Activated CD4-positive, alpha-beta T cell treated with anti-CD3 and anti-CD28 coated beads, Interleukin-2, amount 10 ng/mL, durations not matched to agents 7 days and 5 days (primary cell): ENCODE measurements around the gene SDE2. TPM values are rescaled to one million over a fixed set of nuclear protein-coding genes. Genes with fewer than 3 reads are reported as not detected.
"Not testable (repeated sequence)": the region's sequence is repeated elsewhere in the genome, so short reads cannot be mapped to it uniquely, and the experiment has no call there.

Experiments
- CTCF ChIA-PET: fragments of 350-600 bp; sonication (Branson Sonifier 250); formaldehyde crosslinking; loops from one replicate; lab custom pipeline; 2021; ENCODE audit warnings: antibody characterized with exemption; lab: Charles Lee
- POLR2A ChIA-PET: fragments of 350-600 bp; sonication (Branson Sonifier 250); formaldehyde crosslinking; loops from one replicate; lab custom pipeline; 2021; ENCODE audit warnings: antibody characterized with exemption; lab: Charles Lee
- DNase-seq: peaks from one replicate; pipeline ENCODE4 v3.0.0-alpha.2; 2020
- H3K27ac Mint-ChIP-seq: one replicate; pipeline ENCODE4 v1.8.0; 2021; ENCODE audit warnings: mild to moderate bottlenecking, moderate library complexity, mixed read lengths
- H3K27me3 Mint-ChIP-seq: one replicate; pipeline ENCODE4 v1.8.0; 2021; ENCODE audit warnings: mixed read lengths
- H3K36me3 Mint-ChIP-seq: one replicate; pipeline ENCODE4 v1.8.0; 2021; ENCODE audit warnings: low read depth, mixed read lengths
- H3K4me1 Mint-ChIP-seq: one replicate; pipeline ENCODE4 v1.8.0; 2021; ENCODE audit warnings: mixed read lengths
- H3K4me3 Mint-ChIP-seq: one replicate; pipeline ENCODE4 v1.8.0; 2021; ENCODE audit warnings: mild to moderate bottlenecking, moderate library complexity, mixed read lengths
- H3K9me3 Mint-ChIP-seq: one replicate; pipeline ENCODE4 v1.8.0; 2021; ENCODE audit warnings: mixed read lengths
- total RNA-seq, 2 experiments: library from RNA; stranded (reverse); gene quantifications; one replicate each; pipeline ENCODE4 v1.2.3, GENCODE V29; 2021

SDE2 gene
- total RNA-seq, 2 experiments from 2014 or later: 16.1 to 16.6 TPM

DNA sequence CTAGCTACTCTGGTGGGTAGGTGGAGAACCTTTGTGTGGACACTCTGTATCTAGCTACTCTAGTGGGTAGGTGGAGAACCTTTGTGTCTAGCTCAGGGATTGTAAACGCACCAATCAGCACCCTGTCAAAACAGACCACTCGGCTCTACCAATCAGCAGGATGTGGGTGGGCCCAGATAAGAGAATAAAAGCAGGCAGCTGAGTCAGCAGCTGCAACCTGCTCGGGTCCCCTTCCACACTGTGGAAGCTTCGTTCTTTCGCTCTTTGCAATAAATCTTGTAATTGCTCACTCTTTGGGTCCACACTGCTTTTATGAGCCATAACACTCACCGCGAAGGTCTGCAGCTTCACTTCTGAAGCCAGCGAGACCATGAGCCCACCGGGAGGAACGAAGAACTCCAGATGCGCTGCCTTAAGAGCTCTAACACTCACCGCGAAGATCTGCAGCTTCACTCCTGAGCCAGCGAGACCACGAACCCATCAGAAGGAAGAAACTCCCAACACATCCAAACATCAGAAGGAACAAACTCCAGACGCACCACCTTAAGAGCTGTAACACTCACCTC is 28.5 kb downstream of the SDE2 start:
- H3K27me3 Mint-ChIP-seq, H3K36me3 Mint-ChIP-seq, H3K9me3 Mint-ChIP-seq, DNase-seq, H3K4me1 Mint-ChIP-seq, H3K4me3 Mint-ChIP-seq, H3K27ac Mint-ChIP-seq: not testable (repeated sequence)
- POLR2A ChIA-PET: interaction anchor here (0.7 kb wide), 1 partner anchor 457 kb away, joined by 4 read pairs; no protein-coding TSS in a partner anchor
- CTCF ChIA-PET: interaction anchor here (1.0 kb wide), 1 partner anchor 490 kb away, joined by 3 read pairs; no protein-coding TSS in a partner anchor

DNA sequence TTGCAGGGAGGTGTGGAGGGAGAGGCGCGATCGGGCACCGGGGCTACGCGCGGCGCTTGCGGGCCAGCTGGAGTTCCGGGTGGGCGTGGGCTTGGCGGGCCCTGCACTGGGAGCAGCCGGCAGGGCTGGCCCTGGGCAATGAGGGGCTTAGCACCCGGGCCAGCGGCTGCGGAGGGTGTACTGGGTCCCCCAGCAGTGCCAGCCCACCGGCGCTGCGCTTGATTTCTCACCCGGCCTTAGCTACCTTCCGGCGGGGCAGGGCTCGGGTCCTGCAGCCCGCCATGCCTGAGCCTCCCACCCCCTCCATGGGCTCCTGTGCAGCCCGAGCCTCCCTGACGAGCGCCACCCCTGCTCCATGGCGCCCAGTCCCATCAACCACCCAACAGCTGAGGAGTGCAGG is 29.4 kb downstream of the SDE2 start:
- H3K9me3 Mint-ChIP-seq, POLR2A ChIA-PET, H3K27ac Mint-ChIP-seq, H3K4me1 Mint-ChIP-seq, H3K4me3 Mint-ChIP-seq, H3K27me3 Mint-ChIP-seq, H3K36me3 Mint-ChIP-seq, DNase-seq: not testable (repeated sequence)
- CTCF ChIA-PET: interaction anchor here (0.6 to 1.1 kb wide), 2 partner anchors 90 to 495 kb away, joined by 3 read pairs; no protein-coding TSS in a partner anchor

DNA sequence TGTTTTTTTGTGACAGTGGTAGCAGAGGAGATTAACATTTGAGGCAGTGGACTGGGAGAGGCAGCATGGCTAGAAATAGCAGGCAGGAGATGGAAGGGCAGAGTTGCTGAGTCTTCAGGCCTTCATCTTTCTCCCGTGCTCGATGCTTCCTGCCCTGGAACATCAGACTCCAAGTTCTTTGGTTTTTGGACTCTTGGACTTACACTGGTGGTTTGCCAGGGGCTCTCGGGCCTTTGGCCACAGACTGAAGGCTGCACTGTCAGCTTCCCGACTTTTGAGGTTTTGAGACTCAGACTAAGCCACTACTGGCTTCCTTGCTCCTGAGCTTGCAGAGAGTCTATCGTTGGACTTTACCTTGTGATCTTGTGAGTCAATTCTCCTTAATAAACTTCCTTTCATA is 33.9 kb downstream of the SDE2 start:
- Mint-ChIP-seq H3K9me3 (no peaks in the 10 kb centered on the region), H3K27ac (no peak overlapping the region), H3K36me3 (no peaks in the 10 kb centered on the region), H3K4me1 (peaks cover 2% of the 10 kb centered on the region), H3K4me3 (no peak overlapping the region), H3K27me3 (no peaks in the 10 kb centered on the region)
- ChIA-PET CTCF (no interaction called here), POLR2A (no interaction called here)
- no peak for DNase-seq

DNA sequence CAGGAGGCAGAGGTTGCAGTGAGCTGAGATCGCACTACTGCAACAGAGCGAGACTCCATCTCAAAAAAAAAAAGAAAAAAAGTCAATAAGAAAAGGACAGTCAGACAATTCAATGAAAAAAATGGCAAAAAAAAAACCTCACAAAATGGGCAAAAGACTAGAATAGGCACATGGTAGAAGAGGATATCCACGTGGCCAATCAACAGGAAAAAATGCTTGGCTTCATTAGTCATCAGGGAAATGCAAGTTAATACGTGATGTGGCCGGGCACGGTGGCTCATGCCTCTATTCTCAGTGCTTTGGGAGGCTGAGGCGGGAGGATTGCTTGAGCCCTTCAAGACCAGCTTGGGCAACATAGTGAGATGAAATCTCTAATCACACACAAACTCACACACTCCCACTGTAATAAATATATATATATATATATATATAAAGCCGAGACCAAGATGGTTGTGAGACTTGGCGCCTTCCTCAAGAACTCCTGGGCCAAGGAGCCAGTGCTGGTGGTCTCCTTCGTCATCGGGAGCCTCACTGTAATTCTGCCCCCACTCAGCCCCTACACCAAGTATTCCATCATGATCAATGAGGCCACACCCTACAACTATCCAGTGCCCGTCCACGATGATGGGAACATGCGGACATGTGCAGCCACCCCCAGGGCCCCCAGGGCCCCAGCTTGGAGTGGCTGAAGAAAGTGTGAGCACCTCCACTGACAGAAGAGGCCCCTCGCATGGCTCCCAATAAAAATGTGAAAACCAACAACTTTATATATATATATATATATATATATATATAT is 35.2 kb downstream of the SDE2 start:
- H3K4me1 Mint-ChIP-seq: peaks cover 2% of the 10 kb centered on the region
- no peak overlapping the region for H3K27ac Mint-ChIP-seq
- POLR2A ChIA-PET: no interaction called here
- CTCF ChIA-PET: interaction anchor here (1.0 to 1.8 kb wide), 2 partner anchors 8 to 489 kb away, joined by 3 to 5 read pairs; no protein-coding TSS in a partner anchor
- DNase-seq: no peak
- no peak overlapping the region for H3K4me3 Mint-ChIP-seq
- no peaks in the 10 kb centered on the region for H3K36me3 Mint-ChIP-seq
- no peaks in the 10 kb centered on the region for H3K27me3 Mint-ChIP-seq
- no peaks in the 10 kb centered on the region for H3K9me3 Mint-ChIP-seq

DNA sequence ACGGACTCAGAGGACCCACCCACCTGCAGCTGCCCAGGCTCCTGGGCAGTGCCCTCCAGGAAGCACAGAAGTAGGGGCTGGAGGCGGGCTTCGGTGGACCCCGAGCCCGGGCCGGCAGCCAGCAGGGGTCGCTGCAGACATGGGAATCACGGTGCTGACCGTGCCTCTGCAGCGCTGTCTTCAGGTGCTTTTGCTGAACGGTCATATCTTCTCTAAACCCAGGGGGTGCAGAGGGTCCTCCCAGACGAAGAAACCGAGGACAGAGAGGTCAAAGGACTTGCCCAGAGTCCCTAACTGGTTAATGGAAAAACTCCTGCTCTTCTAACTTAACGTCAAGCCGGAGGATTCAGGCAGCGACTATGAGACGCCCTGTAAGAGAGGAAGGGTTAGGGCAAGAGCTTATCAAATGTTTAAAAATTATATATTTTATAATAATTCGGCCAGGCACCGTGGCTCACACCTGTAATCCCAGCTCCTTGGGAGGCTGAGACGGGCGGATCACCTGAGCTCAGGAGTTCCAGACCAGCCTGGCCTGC is 36.6 kb downstream of the SDE2 start:
- no peaks in the 10 kb centered on the region for H3K9me3 Mint-ChIP-seq
- H3K27ac Mint-ChIP-seq: no peak overlapping the region
- H3K4me3 Mint-ChIP-seq: no peak overlapping the region
- DNase-seq: peak; percentile 49
- H3K36me3 Mint-ChIP-seq: no peaks in the 10 kb centered on the region
- CTCF ChIA-PET: interaction anchor here (0.6 to 1.8 kb wide), 5 partner anchors 9 to 487 kb away, joined by 3 to 5 read pairs (median 3); no protein-coding TSS in a partner anchor
- POLR2A ChIA-PET: interaction anchor here (1.1 kb wide), 1 partner anchor 158 kb away, joined by 3 read pairs; no protein-coding TSS in a partner anchor
- no peaks in the 10 kb centered on the region for H3K27me3 Mint-ChIP-seq
- H3K4me1 Mint-ChIP-seq: peaks cover 2% of the 10 kb centered on the region

DNA sequence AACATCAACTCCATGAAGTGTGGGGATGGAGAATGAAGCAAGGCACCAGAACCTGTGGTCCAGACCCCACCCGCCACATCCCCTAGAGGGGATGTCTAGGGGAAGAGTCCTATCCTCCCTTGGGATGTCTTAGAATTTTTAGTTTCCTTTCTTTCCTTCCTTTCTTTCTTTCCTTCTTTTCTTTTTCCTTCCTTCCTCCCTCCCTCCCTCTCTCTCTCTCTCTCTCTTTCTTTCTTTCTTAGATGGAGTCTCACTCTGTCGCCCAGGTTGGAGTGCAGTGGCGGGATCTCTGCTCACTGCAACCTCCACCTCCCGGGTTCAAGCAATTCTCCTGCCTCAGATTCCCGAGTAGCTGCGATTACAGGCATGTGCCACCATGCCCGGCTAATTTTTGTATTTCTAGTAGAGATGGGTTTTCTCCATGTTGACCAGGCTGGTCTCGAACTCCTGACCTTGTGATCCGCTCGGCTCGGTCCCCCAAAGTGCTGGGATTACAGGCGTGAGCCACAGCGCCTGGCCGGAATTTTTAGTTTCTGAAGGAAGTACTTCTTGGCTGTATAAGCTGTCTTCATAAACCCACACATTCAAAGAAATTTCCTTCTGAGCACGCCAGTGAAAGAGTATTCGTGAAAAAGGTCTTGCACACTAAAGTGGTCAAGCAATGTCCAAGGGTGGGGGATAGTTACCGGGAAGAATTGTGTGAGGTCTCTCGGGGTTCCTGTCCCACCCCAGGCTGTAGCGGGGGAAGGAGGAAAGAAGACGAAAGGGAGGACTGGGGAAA is 37.3 kb downstream of the SDE2 start:
- Mint-ChIP-seq H3K9me3 (no peaks in the 10 kb centered on the region), H3K4me1 (peaks cover 2% of the 10 kb centered on the region), H3K27ac (no peak overlapping the region), H3K4me3 (no peak overlapping the region), H3K27me3 (no peaks in the 10 kb centered on the region), H3K36me3 (no peaks in the 10 kb centered on the region)
- no peak for DNase-seq
- ChIA-PET CTCF (interaction anchor here (0.8 to 1.6 kb wide), 4 partner anchors 57 to 164 kb away, joined by 3 to 4 read pairs (median 3); partner anchors contain the start of gene EPHX1), POLR2A (no interaction called here)

DNA sequence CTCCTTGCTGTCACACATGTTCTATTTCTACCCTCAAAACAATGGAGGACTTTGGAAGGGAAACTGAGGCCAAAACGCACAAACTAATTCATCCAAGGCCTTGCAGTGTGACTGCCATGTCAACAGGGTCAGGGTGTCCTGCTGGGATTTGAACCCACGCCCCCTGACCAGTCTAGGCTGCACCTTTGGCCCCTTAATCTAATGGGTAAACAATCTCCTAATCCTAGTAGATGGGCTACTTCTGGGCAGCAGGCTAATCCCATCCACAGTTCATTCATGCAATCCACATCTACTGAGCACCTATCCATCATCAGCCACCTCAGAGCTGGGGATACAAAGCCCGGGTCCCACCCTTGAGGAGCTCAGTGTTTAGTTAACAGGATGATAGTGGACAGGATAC is 41.1 kb downstream of the SDE2 start:
- no peak for DNase-seq
- CTCF ChIA-PET: interaction anchor here (1.0 kb wide), 1 partner anchor 17 kb away, joined by 3 read pairs; no protein-coding TSS in a partner anchor

DNA sequence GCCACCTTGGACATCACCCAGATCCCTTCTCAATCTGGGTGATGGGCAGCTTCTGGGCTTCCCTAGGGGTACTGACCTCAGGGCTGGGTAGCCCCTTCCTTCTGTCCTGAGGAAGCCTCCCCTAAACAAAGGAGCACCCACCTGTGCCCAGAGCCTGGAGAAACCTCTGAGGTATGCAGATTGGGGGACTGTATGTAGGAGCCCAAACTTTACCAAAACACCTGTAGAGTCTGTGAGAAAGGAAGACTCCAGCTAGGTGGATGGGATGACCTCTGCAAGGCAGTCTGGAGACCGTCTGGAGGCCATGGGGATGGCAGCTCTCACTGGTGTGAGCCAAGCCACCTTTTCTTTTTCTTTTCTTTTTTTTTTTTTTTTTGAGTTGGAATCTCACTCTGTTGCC is 44.4 kb downstream of the SDE2 start:
- Mint-ChIP-seq H3K9me3 (no peaks in the 10 kb centered on the region), H3K4me3 (no peak overlapping the region), H3K36me3 (no peaks in the 10 kb centered on the region), H3K27ac (no peak overlapping the region), H3K4me1 (no peaks in the 10 kb centered on the region), H3K27me3 (peaks cover 14% of the 10 kb centered on the region)
- POLR2A ChIA-PET: no interaction called here
- DNase-seq: no peak
- CTCF ChIA-PET: interaction anchor here (0.5 to 1.5 kb wide), 3 partner anchors 18 to 223 kb away, joined by 3 to 6 read pairs (median 6); no protein-coding TSS in a partner anchor

More for the DNA sequence above, 41.1 kb downstream of the SDE2 start:
- Mint-ChIP-seq H3K27ac (no peak overlapping the region), H3K4me3 (no peak overlapping the region), H3K27me3 (peaks cover 2% of the 10 kb centered on the region), H3K4me1 (peaks cover 2% of the 10 kb centered on the region), H3K9me3 (no peaks in the 10 kb centered on the region), H3K36me3 (no peaks in the 10 kb centered on the region)
- POLR2A ChIA-PET: no interaction called here

DNA sequence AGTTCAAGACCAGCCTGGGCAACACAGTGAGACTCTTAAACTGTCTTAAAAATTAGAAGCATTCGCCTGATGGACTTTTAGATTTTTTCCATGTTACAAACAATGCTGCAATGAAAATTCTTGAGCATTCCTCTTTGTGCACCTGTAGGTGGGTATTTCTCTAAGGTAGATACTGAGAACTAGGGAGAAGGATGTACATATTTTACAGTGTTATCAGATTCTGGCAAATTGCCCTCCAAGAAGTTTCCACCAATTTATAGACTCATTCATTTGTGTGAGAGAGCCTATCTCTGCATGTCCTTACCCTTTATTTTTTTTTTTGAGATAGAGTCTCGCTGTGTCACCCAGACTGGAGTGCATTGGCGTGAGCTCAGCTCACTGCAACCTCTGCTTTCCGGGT is 45.8 kb downstream of the SDE2 start:
- no peaks in the 10 kb centered on the region for H3K36me3 Mint-ChIP-seq
- CTCF ChIA-PET: interaction anchor here (1.5 kb wide), 1 partner anchor 19 kb away, joined by 6 read pairs; no protein-coding TSS in a partner anchor
- DNase-seq: no peak
- H3K4me3 Mint-ChIP-seq: no peak overlapping the region
- peaks cover 20% of the 10 kb centered on the region for H3K27me3 Mint-ChIP-seq
- POLR2A ChIA-PET: no interaction called here
- no peak overlapping the region for H3K27ac Mint-ChIP-seq
- H3K9me3 Mint-ChIP-seq: no peaks in the 10 kb centered on the region
- H3K4me1 Mint-ChIP-seq: no peaks in the 10 kb centered on the region

DNA sequence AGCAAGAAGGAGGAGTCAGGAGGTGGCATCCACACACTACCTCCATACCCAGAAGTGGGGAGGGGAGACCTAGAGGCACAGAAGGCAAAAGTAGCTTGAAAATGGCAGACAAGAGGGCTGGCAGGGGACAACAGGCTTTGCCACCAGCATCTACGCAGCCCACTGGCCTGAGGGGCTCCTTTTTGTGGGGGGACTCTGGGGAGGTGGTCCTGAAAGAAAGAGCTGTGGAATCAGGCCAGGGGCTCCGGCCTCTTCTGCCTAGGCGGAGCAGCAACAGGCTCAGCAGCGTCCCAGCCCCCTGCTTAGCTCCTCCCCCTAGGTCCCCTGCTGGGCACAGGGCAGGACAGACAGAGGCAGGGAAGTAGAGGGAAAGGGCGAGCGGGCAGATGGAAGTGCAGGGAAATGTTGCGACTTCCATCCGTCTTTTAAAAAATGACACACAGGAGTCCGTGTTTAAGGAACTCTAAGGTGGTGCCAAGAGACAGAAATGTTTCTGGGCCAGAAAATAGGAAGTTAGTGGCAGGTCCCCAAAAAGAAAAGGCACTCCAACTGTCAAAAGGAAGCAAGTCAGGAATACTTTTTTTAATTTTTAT is 48.1 kb downstream of the SDE2 start:
- Mint-ChIP-seq H3K9me3 (no peaks in the 10 kb centered on the region), H3K36me3 (no peaks in the 10 kb centered on the region), H3K27ac (no peak overlapping the region), H3K4me1 (no peaks in the 10 kb centered on the region), H3K27me3 (peaks cover 30% of the 10 kb centered on the region), H3K4me3 (no peak overlapping the region)
- ChIA-PET POLR2A (no interaction called here), CTCF (interaction anchor here (0.6 kb wide), 1 partner anchor 233 kb away, joined by 3 read pairs; no protein-coding TSS in a partner anchor)
- no peak for DNase-seq

DNA sequence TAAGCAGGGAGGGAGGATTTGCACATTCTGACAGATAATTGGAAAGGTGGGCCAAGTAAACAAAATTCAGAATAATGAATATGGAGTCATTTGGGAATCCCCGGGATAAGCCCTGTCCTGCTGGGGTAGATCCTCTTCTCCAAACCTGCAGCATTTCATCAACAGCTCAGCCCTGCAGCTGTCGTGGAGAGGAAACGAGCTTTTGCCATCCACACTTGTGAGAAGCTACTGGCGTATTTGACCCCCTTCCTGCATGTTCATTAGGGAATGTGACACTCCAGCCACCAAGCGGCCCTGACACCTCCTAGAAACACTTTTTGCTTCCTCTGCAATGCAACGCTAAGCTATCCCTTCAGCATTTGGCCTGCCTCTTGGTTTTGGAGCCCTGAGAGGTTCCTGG is 50.1 kb downstream of the SDE2 start:
- H3K27ac Mint-ChIP-seq: no peak overlapping the region
- POLR2A ChIA-PET: no interaction called here
- no peaks in the 10 kb centered on the region for H3K9me3 Mint-ChIP-seq
- no peaks in the 10 kb centered on the region for H3K36me3 Mint-ChIP-seq
- H3K27me3 Mint-ChIP-seq: peaks cover 30% of the 10 kb centered on the region
- CTCF ChIA-PET: no interaction called here
- no peak for DNase-seq
- no peak overlapping the region for H3K4me3 Mint-ChIP-seq
- H3K4me1 Mint-ChIP-seq: peaks cover 14% of the 10 kb centered on the region

DNA sequence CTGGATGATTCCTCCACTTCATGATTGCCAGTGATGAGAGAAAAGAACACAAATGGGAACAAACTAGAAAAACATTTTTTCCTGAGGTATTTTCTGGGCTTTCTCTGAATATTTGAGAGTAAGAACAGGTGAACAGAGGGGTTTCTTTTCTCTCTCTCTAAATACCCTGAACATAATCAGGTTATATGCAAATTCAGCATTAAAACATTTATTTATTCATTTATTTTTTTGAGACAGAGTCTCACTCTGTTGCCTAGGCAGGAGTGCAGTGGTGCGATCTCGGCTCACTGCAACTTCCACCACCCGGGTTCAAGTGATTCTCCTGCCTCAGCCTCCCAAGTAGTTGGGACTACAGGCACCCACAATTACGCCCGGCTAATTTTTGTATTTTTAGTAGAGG is 52.3 kb downstream of the SDE2 start:
- Mint-ChIP-seq H3K9me3 (no peaks in the 10 kb centered on the region), H3K4me3 (no peak overlapping the region), H3K4me1 (peaks cover 15% of the 10 kb centered on the region), H3K36me3 (no peaks in the 10 kb centered on the region), H3K27me3 (peaks cover 22% of the 10 kb centered on the region), H3K27ac (no peak overlapping the region)
- ChIA-PET CTCF (interaction anchor here (0.5 to 1.4 kb wide), 2 partner anchors 14 to 377 kb away, joined by 3 to 4 read pairs; no protein-coding TSS in a partner anchor), POLR2A (no interaction called here)
- DNase-seq: no peak
